Stimulated activated CD4-positive, alpha-beta T cell treated with anti-CD3 and anti-CD28 coated beads, Interleukin-12 subunit alpha, Interleukin-12 subunit beta, amount 100 ng/mL, for 24 hours (primary cell): Measurements from ENCODE around the gene SEC24C.
A peak's percentile ranks its signal among the peaks of the same experiment; 100 is the strongest.
"Not testable (repeated sequence)": the region's sequence is repeated elsewhere in the genome, so short reads cannot be mapped to it uniquely, and the experiment has no call there.

Source experiments
- DNase-seq, 2 experiments: peaks; one replicate each; pipeline ENCODE4 v3.0.0-alpha.2; 2020; ENCODE audit warnings: low read depth in 2 of 2

SEC24C gene

DNA sequence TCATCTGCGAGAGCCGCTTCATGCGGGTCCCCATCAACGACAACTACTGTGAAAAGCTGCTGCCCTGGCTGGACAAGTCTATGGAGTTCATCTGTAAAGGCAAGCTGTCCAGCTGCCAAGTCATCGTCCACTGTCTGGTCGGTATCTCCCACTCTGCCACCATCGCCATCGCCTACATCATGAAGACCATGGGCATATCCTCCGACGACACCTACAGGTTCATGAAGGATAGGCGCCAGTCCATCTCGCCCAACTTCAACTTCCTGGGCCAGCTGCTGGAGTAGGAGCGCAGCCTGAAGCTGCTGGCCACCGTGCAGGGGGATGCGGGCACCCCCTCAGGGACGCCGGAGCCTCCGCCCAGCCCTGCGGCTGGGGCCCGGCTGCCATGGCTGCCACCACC is 11.7 kb upstream of the SEC24C start:
- DNase-seq, result no peak

DNA sequence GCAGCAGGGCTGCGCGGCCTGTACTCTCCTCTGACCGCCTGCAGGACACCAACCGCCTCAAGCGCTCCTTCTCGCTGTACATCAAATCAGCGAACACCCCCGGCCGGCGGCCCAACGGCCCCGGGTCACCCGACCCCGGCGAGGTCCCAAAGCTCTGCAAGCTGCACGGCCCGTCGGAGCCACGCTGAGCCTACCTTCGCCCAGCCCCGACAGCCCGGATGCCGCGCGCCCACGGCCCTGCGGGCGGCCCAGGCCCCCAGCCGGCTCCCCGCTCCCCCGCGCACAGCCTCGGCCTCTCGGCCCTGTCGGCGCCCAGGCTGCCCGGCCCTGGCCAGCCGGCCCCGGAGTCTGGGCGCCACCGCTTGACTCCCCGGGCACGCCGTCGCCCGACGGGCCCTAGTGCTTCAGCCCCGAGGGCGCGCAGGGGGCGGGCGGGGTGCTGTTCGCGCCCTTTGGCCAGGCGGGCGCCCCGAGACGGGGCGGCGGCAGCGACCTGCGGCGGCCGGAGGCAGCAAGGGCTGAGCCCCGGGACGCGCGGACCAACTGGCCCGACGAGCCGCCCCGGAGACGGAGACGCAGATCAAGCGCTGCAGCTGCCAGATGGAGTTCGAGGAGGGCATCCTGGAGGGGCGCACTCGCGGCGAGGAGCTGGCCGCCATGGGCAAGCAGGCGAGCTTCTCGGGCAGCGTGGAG is 11.1 kb upstream of the SEC24C start:
- DNase-seq, result no peak

DNA sequence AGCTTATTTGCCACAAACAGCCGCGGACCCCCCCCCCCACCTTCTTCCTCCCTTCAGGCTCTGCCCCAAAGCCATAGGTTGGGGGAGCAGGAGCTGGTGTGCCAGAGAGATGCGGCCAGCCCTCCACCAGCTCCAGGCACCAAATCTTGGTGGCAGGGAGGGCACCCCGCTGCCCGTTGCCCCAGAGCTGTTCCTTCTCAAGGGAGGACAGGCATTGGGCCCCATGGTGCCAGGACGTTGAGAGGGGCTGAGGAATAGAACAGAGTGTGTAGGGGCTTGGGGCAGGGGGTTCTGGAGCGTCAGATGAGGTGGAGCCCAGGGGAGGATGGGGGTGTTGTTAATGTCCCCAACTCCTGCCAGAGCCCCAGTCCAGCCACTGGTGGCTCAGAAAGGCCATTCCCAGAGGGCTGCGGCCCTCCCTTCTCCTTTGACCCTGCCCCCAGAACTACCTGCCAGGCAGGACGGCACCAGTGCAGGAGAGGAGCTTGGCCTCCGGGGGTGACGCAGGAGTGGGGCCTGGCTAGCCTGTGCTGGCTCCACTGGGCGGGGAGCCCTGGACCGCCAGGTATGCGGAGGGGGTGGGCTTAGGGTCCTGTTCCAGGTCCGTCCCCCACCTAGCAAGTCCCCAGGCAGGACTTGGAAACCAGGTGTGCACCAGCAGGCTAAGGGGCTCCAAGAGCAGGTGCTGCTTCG is 10.0 kb upstream of the SEC24C start:
- DNase-seq, result no peak

DNA sequence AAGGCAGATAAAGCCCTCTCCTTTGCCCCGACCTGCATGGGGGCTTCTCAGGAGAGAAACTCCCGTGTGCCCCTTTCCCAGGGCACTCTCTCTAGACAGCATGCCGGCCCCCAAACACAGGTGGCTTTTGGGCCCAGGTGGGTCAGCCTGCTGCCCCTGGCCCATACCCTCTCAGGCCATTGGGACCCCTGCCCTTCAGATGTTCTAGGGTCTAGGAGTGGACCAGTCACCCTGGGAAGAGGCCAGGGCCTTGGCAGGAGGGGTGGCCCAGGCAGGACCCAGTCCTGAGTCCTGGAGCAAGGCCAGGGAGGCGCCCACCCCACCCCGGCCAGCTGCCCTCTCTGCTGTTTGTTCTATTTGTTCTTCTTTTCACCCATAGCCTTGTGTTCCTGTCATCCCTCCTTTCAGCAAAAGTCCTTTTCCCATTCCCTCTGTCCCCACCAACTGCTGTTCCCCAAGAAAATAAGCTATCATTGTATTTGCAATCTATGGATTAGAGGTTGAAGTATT is 9.3 kb upstream of the SEC24C start:
- no peak for DNase-seq

DNA sequence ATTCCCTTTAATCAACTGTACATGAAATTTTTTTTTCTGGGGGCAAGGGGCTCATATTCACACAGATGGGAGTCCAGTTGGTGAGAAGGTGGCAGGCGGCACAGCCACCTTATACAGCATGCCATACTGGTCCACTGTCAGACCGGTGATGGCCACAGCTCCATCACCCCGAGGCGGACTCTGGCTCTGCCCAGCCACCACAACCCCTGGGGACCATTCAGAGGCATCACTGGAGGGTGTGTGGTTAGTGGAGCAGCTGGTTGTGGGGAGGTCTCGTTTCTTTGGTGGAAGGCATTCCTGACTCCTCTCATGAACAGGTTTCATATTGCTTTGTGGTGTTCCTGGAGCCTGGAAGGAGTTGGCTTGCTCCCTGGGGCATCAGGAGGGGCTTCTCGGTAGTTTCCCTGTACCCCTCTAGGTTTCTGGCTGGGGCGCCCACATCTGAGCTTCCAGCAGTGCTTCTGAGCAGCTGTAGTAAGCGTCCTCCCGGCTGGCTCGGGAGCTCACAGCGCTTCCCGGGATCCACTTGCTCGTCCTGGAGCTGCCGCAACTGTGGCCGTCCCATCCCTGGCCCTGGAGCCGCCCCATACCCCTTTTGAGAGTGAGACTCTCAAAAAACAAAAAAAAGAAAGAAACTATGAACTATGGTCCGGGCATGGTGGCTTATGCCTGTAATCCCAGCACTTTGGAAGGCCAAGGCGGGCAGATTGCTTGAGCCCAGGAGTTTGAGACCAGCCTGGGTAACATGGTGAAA is 3.5 kb upstream of the SEC24C start:
- not testable (repeated sequence) for DNase-seq

DNA sequence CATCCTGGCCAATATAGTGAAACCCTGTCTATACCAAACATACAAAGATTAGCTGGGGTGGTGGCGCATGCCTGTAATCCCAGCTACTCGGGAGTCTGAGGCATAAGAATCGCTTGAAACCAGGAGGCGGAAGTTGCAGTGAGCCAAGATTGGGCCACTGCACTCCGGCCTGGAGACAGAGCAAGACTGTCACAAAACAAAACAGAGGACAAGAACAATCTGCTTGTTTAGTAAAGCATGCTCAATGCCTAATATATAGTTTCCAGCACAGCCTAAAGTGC is 1.8 kb upstream of the SEC24C start:
- DNase-seq, result no peak

DNA sequence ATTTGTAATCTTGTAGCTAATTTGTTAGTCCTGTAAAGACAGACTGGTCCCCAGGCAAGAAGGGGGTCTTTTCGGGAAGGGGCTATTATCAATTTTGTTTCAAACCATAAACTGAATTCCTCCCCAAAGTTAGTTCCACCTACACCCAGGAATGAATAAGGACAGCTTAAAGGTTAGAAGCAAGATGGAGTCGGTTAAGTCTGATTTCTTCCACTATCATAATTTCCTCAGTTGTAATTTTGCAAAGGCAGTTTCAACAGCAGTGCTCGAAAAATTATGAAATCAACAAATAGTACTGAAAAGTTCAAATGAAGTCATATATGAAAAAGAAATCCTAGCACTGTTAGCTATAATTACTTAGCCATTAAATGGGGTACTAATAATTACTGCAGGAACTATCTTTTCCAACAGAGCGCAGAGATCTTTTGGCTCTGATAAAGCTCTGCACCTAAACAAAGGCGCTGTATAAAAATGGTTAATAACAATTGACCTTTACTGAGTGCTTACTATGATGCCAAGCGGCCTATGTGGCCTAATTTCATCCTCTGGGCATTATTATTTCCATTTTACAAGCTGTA is 756 bp upstream of the SEC24C start:
- DNase-seq, result no peak

DNA sequence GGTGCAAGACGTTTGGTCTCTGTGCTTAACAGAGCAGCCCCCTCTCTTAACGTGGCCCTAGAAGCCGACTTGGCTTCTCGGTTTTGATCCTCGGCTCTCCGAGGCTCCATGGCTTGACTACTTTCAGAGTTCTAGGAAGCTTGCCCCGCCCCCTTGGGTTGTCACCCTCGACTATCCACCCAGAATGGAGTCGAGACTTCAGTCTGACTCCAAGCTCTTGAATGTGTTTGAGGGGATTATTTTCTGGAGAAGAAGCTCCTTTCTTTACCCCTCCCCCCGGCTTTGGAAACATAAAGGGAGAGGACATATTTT is 448 bp downstream of the SEC24C start:
- DNase-seq, result peak in 1 of 2 experiments; percentile 67

DNA sequence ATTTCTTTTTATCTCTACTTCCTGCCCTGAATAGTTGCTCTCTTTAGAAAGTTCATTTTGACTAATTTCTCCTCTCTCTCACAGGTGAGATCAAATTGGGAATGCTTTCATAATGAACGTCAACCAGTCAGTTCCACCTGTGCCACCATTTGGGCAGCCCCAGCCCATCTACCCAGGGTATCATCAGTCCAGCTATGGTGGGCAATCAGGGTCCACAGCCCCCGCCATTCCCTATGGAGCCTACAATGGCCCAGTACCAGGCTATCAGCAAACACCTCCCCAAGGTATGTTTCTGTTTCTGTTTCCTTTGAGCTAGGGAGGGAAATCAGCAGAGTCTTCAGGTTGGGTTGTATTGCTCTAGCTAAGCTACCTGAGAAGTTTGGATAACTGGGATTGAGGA is 2.5 kb downstream of the SEC24C start:
- no peak for DNase-seq

DNA sequence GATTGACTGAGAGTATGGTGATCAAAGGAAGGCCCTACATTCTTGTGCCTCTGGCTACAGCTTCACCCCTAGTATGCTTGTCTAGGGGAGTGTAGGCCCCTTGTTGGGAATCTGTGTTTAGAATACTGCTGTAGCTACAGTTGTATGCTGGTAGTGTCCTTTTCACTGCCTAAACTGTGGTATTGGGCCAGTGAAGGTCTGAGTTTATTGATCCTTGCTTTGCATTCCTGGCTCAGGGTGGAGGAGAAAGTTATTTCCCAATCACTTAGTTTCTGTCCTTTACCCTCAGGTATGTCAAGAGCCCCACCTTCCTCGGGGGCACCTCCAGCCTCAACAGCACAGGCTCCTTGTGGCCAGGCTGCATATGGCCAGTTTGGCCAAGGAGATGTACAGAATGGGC is 6.6 kb downstream of the SEC24C start:
- DNase-seq, result no peak

DNA sequence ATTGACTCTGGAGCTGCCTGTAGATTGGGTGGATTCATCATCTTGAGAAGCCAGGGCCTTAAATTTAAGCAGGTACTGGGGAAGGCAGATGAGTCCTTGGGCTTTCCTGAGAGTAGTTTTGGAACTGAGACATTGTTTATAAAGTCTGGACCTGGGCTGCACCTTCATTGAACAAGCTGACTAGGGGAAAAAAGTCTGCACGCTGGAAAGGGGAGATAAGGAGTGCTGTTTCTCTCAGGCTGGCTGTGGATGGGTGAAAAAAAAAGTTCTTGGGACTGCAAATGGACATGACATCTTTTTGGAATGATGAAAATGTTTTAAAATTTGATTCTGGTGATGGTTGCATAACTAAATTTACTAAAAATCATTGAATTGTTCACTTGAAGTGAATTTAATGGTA is 12.0 kb downstream of the SEC24C start:
- no peak for DNase-seq

DNA sequence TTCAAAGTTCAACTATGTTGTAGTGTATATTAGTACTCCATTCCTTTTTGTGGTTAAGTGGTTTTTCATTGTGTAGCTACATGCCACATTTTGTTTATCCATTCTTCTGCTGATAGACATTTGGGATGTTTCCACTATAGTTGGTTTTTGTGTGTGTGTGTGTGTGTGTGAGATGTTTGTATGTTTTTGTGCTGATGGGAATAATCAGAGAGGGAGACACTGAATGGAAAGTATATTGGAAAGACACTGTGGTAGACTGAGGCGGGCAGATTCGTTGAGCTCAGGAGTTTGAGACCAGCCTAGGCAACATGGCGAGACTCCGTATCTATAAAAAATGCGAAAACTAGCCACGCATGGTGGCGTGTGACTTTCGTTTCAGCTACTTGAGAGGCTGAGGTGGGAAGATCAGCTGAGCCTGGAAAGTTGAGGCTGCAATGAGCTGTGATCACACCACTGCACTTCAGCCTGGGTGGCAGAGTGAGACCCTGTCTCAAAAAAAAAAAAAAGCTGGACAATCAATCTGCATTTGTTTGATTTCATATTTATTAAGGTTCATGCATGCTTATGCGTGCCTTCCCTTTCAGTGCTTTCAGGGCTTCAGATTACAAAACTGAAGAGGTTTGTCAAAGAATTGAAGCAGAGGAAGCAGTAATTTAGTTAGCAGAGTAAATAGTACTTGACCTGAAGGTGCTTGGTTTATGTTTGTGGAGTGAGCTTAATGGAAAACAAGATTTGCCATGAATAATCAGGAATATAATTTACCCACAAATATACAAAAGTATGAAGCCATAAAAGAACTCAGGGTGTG is 14.7 kb downstream of the SEC24C start:
- DNase-seq, result no peak

DNA sequence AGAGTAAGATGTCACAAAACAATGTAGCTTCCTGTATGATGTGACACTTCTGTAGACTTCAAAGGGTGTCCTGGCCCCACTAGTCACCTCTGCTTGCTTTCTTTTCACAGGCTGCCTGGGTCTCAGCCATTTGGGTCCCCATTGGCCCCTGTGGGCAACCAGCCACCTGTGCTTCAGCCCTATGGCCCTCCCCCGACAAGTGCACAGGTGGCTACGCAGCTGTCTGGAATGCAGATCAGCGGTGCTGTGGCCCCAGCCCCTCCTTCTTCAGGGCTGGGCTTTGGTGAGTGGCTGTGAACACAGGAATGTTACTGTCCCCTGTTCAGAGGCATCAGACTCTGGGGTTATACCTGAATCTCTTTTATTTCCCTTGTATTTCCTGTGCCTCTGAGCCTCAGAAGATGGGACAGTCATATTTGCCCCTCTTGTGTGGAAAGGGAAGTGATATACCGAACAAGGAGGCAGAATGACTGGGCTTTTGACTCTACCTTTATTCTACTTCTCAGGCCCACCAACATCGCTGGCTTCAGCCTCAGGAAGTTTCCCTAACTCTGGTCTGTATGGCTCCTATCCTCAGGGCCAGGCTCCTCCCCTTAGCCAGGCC is 15.4 kb downstream of the SEC24C start:
- DNase-seq, result no peak

DNA sequence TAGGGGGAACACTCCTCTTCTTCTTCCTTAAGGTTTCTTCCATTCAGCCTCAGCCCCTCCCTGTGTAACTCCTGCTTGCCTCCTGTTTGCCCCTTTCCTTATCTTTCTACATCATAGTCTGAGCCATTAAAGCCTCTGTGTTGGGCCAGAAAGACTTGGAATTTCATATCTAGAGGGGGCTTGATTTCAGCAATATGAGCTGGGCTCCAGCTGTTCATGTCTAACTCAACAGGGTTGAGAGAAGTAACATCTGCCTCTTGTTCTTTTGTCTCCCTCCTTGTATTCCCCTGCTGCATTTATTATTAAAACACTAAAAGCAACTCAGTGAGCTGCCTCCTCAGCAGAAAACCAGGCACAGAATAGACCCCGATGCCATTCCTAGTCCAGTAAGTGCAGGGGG is 17.6 kb downstream of the SEC24C start:
- no peak for DNase-seq

DNA sequence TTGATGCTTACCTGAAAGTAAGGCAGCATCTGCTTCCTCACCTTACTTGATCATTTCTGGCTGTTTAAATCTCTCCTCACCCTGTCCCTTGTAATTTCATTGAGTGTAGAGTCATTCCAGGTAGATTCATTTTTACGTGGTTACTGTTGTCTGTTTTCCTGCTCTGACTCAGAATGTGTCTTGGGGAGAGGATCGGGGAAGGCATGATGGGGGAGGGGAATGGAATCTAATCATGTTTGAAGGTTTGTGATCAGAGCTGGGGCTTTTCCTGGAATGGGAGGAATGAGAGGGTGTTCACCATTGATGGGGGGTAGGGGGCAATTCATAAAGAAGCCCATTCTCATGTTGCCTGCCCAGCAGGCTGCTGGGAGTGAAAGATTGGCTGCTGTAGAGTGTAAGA is 18.7 kb downstream of the SEC24C start:
- DNase-seq, result no peak

DNA sequence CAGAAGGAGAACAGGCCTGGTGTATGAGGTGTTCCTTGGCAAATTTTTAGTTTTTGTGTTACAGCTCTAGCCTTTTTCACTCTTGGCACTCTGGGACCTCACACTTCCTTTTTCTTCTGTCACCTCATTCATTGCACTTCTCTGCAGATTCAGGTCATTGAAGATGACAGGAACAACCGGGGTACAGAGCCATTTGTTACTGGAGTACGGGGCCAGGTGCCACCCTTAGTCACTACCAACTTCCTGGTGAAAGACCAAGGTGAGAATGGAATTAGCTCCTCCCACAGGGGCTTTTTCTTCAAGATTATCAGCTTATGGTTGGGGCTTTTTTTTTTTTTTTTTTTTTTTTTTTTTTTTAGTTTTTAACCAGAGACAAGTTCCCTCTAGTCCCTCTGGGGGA is 19.2 kb downstream of the SEC24C start:
- no peak for DNase-seq

DNA sequence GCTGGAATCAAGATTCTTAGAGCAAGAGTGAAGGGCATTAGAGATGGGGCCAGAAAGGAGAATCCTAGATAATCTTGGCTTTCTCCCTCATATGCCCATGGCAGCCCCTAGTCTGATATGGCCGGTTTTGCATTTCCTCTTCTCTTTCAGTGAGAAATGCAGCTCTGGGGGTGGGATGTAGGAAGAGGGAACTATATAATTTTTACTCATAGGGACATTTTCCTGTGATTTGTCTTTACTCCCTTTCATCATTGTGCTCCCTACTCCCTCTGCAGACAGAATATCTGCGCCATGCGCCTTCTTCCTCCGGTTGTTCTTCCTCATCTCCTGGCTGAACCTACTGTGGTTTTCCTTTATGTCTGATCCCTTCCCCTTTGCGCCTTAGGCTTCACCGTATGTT is 20.9 kb downstream of the SEC24C start:
- DNase-seq, result no peak

DNA sequence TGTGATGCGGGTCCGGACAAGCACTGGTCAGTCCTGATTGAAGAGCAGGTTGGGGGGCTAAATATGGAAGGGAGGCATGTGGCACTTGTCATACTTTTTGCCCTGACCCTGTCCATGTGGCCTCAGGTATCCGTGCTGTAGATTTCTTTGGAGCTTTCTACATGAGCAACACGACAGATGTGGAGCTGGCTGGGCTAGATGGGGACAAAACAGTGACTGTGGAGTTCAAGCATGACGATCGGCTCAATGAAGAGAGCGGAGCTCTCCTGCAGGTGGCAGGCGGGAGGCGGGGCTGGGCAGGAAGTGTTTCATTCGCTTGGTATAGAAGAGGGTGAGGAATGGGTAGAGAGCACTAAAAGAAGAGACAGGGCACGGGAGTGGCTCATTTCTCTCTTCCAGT is 24.7 kb downstream of the SEC24C start:
- DNase-seq, result peak in 1 of 2 experiments; percentile 43

DNA sequence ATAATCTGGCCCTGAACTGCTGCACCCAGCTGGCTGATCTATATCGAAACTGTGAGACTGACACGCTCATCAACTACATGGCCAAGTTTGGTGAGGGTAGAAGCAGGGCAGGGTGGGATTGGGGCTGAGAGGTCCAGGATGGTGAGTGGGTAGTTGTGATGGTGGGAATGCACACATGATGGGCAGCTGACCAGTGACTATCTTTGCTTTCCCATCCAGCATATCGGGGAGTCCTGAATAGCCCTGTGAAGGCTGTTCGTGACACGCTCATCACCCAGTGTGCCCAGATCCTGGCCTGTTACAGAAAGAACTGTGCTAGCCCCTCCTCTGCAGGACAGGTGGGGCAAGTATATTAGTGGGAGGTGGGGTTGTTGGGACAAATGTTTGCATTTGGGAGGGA is 25.2 kb downstream of the SEC24C start:
- DNase-seq, result no peak

DNA sequence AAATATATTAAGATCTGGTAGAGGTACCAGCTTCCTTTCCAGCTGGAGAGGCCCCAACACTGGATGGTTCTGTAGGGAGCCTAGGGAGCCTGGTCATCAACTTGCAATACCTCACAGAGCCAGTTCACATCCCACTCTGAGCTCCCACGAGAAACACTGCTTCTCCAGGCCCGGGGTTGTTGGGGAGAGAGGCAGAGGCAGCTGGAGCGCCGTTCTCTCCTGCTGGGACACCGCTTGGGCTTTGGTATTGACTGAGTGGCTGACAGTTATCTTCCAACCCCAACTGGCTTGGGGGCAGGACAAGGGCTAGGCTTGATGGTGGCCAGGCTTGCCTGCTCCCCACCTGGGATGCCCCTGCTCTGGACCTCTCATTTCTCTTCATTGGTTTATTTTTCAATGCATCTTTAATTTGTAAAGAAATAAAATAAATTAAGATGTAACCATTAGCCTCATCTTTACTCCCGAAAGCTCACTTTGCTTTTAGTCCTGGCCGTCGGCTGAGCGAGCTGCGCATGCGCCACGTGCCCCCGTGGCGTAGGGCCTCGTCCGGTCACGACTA is 27.6 kb downstream of the SEC24C start:
- DNase-seq, result peak in 1 of 2 experiments; percentile 72
